HG03378 (cell line): Measurements from ENCODE around the gene CCNQ.

ENCODE experiments used
- ATAC-seq: cut with Tn5 transposase; IDR thresholded peaks from one replicate; pipeline ENCODE4 v1.9.1; 2021; ENCODE audit warnings: mild to moderate bottlenecking, moderate library complexity; ENCODE audit not compliant: unreplicated experiment

CCNQ gene

GRCh38 chrX:153637121-153638040 is 38.4 kb upstream of the CCNQ start:
- ATAC-seq: no peak

- no peak for ATAC-seq
Measured at GRCh38 chrX:153636716-153637115, 37.8 kb upstream of the CCNQ start.

GRCh38 chrX:153635788-153636668 is 37.1 kb upstream of the CCNQ start:
- ATAC-seq: no peak

GRCh38 chrX:153635388-153635787 is 36.4 kb upstream of the CCNQ start:
- no peak for ATAC-seq

GRCh38 chrX:153634832-153635231 is 35.9 kb upstream of the CCNQ start:
- no peak for ATAC-seq

DNA sequence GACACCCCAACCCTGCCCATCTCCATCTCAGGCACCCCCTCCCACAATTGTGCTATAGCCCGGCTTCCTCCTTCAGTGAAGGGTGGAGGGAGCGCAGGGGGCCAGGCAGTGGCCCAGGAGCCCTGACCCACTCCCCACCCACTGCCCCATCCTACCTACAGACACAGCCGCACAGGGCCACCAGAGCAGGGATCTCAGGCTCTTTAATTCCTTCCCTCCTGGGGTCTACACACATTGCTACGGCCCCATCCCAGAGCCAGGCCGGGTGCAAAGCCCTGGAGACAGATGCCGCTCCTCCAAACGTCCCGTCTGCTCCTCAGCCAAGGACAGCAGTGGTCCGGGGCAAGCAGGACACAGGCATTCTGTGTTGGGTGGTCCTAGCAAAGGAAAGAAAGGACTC is 35.3 kb upstream of the CCNQ start:
- ATAC-seq: no peak

DNA sequence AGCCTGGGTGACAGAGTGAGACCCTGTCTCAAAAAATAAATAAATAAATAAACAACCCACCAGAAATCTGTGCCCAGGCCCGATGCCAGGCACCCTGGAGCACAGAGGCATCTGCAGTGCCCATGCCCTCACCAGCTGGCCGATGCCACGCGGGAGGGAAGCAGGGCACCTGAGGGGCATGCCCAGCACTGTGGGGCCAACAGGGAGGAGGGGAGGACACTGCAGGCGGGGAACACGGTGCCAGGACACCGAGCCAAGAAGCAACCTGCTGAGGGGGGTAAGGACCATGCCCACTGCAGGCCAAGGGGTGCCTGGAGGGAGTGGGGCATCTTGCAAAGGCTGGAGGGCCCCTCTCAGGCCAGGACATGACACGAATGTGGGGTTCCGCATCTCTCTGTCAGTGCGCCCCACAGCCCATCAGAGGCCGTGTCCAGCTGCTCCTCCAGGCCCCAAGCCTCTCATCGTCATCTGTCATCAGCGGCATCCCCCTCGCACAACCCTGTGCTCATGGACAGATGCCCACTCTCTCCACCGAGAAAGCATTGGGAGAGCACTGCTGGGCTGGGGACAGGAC is 34.8 kb upstream of the CCNQ start:
- no peak for ATAC-seq

- ATAC-seq: no peak
Measured at GRCh38 chrX:153633048-153633447, 34.1 kb upstream of the CCNQ start.

GRCh38 chrX:153632595-153632946 is 33.6 kb upstream of the CCNQ start:
- no peak for ATAC-seq

DNA sequence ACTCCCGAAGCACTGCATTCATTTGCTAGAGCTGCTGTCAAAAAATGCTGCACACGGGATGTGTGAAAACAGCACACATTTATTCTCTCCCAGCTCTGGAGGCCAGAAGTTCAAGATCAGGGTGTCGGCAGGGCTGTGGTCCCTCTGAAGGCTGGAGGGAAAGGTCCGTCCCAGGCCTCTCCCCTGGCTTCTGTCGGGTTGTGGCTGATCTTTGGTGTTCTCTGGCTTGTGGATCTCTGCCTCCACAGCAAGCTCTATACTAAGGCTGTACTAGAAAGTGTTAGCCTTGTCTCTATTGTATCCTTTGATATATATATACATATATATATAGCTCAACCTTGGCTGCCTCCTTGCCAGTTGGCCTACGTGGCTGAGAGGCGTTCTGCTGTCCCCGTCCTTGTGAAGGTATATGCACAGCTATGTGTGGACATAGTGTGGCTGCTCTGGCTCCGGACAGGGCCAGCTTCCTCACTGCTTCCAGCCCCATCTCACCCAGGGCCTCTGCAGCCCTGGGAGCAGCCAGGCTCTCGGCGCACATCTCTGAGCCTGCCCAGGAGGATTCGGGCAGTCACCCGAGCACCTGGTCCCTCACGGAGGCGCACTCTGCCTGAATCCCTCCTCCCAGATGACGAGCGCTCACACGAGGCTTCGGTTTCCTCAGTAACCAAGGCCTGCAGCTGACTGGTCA is 33.1 kb upstream of the CCNQ start:
- no peak for ATAC-seq

- no peak for ATAC-seq
Measured at GRCh38 chrX:153631346-153631745, 32.4 kb upstream of the CCNQ start.

GRCh38 chrX:153628665-153629064 is 29.7 kb upstream of the CCNQ start:
- ATAC-seq: no peak

GRCh38 chrX:153628129-153628528 is 29.2 kb upstream of the CCNQ start:
- ATAC-seq: no peak

DNA sequence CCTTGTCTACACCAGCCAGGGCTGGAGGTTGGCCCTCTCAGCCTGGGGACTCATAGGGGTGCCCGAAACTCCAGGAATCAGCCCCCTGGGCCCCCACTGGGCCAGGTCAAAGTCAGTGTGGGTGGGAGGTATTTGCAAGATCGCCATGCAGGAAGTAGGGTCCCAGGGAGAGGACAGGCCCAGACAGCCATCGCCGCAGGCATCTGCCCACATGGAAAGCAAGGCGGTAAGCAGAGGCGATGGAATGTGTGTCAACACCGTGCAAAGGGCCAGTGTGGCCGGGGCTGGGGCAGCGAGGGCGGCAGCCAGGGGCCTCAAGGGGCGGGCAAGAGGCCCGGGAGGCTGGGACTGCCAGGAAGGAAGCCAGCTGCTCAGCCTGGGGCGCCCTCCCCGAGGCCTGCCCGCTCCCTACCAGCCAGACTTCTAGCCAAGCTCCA is 28.8 kb upstream of the CCNQ start:
- ATAC-seq: no peak

DNA sequence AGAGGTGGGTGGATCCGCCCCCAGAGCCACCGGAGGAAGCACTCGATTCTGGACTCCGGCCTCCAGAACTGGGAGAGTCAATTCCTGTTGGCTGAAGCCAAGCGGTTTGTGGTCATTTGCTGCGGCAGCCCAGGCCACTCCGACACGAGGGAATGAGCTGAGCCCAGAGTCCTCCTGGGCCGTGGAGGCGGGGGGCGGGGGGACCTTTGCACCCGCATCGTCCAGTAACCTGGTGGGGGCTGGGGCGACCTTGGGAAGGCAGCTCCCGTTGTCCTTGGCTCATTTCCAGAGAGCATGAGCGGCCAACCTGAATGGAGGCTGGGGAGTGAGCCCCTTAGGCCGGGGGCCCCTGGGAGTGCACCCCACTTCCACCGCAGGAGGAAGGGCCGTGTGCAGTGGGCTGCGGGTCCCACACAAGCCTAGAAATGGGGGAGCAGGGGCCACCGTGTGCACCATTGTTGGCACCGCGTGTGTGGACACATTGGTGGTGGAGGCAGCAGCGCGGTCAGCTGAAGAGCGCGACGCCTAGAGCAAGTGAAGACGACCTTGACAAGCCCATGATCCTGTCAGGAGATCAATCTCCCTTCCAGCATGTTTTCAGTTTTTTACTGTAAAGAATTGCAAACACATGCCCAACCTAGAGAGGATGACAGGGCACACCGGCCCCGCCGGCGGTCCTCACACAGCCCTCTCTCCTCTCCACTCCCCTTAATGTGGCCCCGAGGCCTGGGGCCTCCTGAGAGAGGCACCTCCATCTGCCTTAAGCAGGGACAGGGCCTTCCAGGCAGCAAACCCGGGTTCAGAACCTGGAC is 28.1 kb upstream of the CCNQ start:
- no peak for ATAC-seq

- ATAC-seq: no peak
Measured at GRCh38 chrX:153626025-153626633, 27.2 kb upstream of the CCNQ start.

- ATAC-seq: no peak
Measured at GRCh38 chrX:153625271-153626024, 26.5 kb upstream of the CCNQ start.

DNA sequence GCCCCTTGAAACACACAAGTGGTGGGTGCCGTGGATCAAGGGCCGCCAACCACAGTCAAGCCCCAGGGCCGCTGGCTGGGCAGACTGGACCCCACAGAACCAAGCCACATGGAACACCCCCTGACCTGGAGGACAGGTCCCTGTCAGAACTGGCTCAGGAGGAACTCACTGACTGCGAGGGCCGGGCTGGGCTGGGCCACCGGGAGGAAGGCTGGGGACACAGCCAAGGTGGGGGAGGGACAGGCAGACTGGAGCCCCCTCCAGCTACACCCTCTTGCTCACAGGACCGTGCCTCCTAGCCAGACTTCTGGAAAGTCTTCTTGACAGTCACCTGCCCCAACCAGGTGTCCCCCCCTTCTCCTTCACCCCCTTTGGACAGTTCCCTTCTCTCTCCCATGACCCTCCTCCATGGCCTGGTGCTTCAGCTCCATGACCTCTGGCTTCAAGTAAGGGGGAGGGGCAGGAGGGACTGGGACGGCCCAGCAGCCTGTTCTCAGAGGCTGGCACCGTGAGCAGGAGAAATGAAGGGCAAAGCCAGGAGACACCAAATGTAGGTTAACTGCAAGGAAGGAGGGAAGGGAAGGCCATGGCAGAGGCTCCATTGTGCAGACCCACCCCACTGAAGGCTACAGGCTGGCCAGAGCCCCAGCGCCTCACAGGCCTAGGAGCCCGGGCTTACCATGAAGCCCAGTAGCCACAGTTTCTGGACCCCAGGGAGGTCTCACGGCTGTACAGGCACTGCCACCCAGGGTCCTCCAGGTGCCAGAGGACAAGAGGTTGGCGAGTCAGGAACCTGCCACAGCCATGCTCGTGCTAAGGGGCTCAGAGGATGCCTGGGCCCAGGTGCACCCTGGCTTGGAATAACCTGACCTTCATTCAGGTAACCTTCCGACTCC is 25.5 kb upstream of the CCNQ start:
- no peak for ATAC-seq
